ENCODE measurements around the gene OGFOD3. TPM values are rescaled to one million over a fixed set of nuclear protein-coding genes. Genes with fewer than 3 reads are reported as not detected.

OGFOD3 gene
- total RNA-seq, 2 experiments from 2014 or later: 27.1 to 30.5 TPM

- Mint-ChIP-seq H3K27me3 (no peaks in the 10 kb centered on the region), H3K4me3 (no peak overlapping the region), H3K36me3 (peaks cover 16% of the 10 kb centered on the region), H3K27ac (no peak overlapping the region), H3K9me3 (ENCODE audit: low read depth) (no peaks in the 10 kb centered on the region), H3K4me1 (peaks cover 27% of the 10 kb centered on the region)
- DNase-seq: no peak
- no peak for ATAC-seq
- CTCF ChIA-PET: interaction anchor here (0.8 to 1.2 kb wide), 2 partner anchors 35 to 37 kb away, joined by 3 to 4 read pairs; no protein-coding TSS in a partner anchor
Observed at GRCh38 chr17:82405051-82405450, 13.3 kb downstream of the OGFOD3 start.

- H3K36me3 Mint-ChIP-seq: peaks cover 16% of the 10 kb centered on the region
- DNase-seq (no peak), ATAC-seq (no peak)
- no peak overlapping the region for H3K27ac Mint-ChIP-seq
- no peaks in the 10 kb centered on the region for H3K27me3 Mint-ChIP-seq
- peaks cover 28% of the 10 kb centered on the region for H3K4me1 Mint-ChIP-seq
- CTCF ChIA-PET: interaction anchor here (0.7 to 1.2 kb wide), 2 partner anchors 36 to 123 kb away, joined by 3 to 4 read pairs; no protein-coding TSS in a partner anchor
- no peak overlapping the region for H3K4me3 Mint-ChIP-seq
- no peaks in the 10 kb centered on the region for H3K9me3 Mint-ChIP-seq (ENCODE audit: low read depth)
Observed at GRCh38 chr17:82403662-82404660, 14.4 kb downstream of the OGFOD3 start.

- CTCF ChIA-PET: interaction anchor here (1.2 to 1.5 kb wide), 3 partner anchors 32 to 52 kb away, joined by 3 read pairs; no protein-coding TSS in a partner anchor
- ATAC-seq (no peak), DNase-seq (no peak)
- Mint-ChIP-seq H3K27ac (no peak overlapping the region), H3K36me3 (peaks cover 16% of the 10 kb centered on the region), H3K4me3 (no peak overlapping the region), H3K4me1 (peaks cover 28% of the 10 kb centered on the region), H3K27me3 (no peaks in the 10 kb centered on the region), H3K9me3 (ENCODE audit: low read depth) (no peaks in the 10 kb centered on the region)
Observed at GRCh38 chr17:82402865-82403264, 15.5 kb downstream of the OGFOD3 start.

- ATAC-seq (peak; percentile 91), DNase-seq (peak; percentile 84)
- H3K4me1 Mint-ChIP-seq: peaks cover 22% of the 10 kb centered on the region
- H3K27ac Mint-ChIP-seq: peak overlapping the region; percentile 84
- no peaks in the 10 kb centered on the region for H3K27me3 Mint-ChIP-seq
- CTCF ChIA-PET: interaction anchor here (0.8 kb wide), 1 partner anchor 48 kb away, joined by 4 read pairs; no protein-coding TSS in a partner anchor
- H3K36me3 Mint-ChIP-seq: peaks cover 16% of the 10 kb centered on the region
- H3K9me3 Mint-ChIP-seq (ENCODE audit: low read depth): no peaks in the 10 kb centered on the region
- H3K4me3 Mint-ChIP-seq: peak overlapping the region; percentile 52
Observed at GRCh38 chr17:82400830-82401229, 17.6 kb downstream of the OGFOD3 start.

- no peak overlapping the region for H3K27ac Mint-ChIP-seq
- CTCF ChIA-PET: interaction anchor here (0.8 kb wide), 1 partner anchor 47 kb away, joined by 4 read pairs; no protein-coding TSS in a partner anchor
- H3K4me3 Mint-ChIP-seq: no peak overlapping the region
- peaks cover 22% of the 10 kb centered on the region for H3K4me1 Mint-ChIP-seq
- peaks cover 15% of the 10 kb centered on the region for H3K36me3 Mint-ChIP-seq
- no peak for ATAC-seq
- no peaks in the 10 kb centered on the region for H3K27me3 Mint-ChIP-seq
- DNase-seq: no peak
- no peaks in the 10 kb centered on the region for H3K9me3 Mint-ChIP-seq (ENCODE audit: low read depth)
Observed at GRCh38 chr17:82400206-82400605, 18.2 kb downstream of the OGFOD3 start.

- Mint-ChIP-seq H3K9me3 (ENCODE audit: low read depth) (no peaks in the 10 kb centered on the region), H3K4me3 (no peak overlapping the region), H3K4me1 (peaks cover 22% of the 10 kb centered on the region), H3K36me3 (peaks cover 14% of the 10 kb centered on the region), H3K27me3 (no peaks in the 10 kb centered on the region), H3K27ac (no peak overlapping the region)
- ATAC-seq (no peak), DNase-seq (no peak)
- CTCF ChIA-PET: no interaction called here
Observed at GRCh38 chr17:82399601-82400101, 18.7 kb downstream of the OGFOD3 start.

GRCh38 chr17:82399041-82399441 is 19.3 kb downstream of the OGFOD3 start:
- Mint-ChIP-seq H3K4me3 (no peak overlapping the region), H3K4me1 (peaks cover 22% of the 10 kb centered on the region), H3K27ac (no peak overlapping the region), H3K9me3 (ENCODE audit: low read depth) (no peaks in the 10 kb centered on the region), H3K36me3 (peaks cover 14% of the 10 kb centered on the region), H3K27me3 (no peaks in the 10 kb centered on the region)
- CTCF ChIA-PET: interaction anchor here (0.8 kb wide), 1 partner anchor 29 kb away, joined by 3 read pairs; no protein-coding TSS in a partner anchor
- ATAC-seq (no peak), DNase-seq (no peak)

- peaks cover 15% of the 10 kb centered on the region for H3K4me1 Mint-ChIP-seq
- H3K27me3 Mint-ChIP-seq: no peaks in the 10 kb centered on the region
- CTCF ChIA-PET: no interaction called here
- no peak overlapping the region for H3K4me3 Mint-ChIP-seq
- H3K36me3 Mint-ChIP-seq: peaks cover 5% of the 10 kb centered on the region
- H3K27ac Mint-ChIP-seq: no peak overlapping the region
- no peak for DNase-seq
- H3K9me3 Mint-ChIP-seq (ENCODE audit: low read depth): no peaks in the 10 kb centered on the region
- ATAC-seq: no peak
Observed at GRCh38 chr17:82397449-82398335, 20.7 kb downstream of the OGFOD3 start.

GRCh38 chr17:82396601-82397435 is 21.6 kb downstream of the OGFOD3 start:
- CTCF ChIA-PET: no interaction called here
- Mint-ChIP-seq H3K4me3 (no peak overlapping the region), H3K4me1 (peaks cover 14% of the 10 kb centered on the region), H3K27me3 (no peaks in the 10 kb centered on the region), H3K27ac (no peak overlapping the region), H3K9me3 (ENCODE audit: low read depth) (no peaks in the 10 kb centered on the region), H3K36me3 (peaks cover 5% of the 10 kb centered on the region)
- ATAC-seq (no peak), DNase-seq (no peak)

- CTCF ChIA-PET: interaction anchor here (1.0 kb wide), 1 partner anchor 158 kb away, joined by 3 read pairs; no protein-coding TSS in a partner anchor
Observed at GRCh38 chr17:82394278-82394677, 24.1 kb downstream of the OGFOD3 start.

GRCh38 chr17:82392941-82393340 is 25.4 kb downstream of the OGFOD3 start:
- no peak overlapping the region for H3K4me3 Mint-ChIP-seq
- no peaks in the 10 kb centered on the region for H3K27me3 Mint-ChIP-seq
- H3K4me1 Mint-ChIP-seq: no peaks in the 10 kb centered on the region
- DNase-seq: no peak
- H3K36me3 Mint-ChIP-seq: no peaks in the 10 kb centered on the region
- no peak for ATAC-seq
- H3K9me3 Mint-ChIP-seq (ENCODE audit: low read depth): no peaks in the 10 kb centered on the region
- no peak overlapping the region for H3K27ac Mint-ChIP-seq
- CTCF ChIA-PET: no interaction called here

More at GRCh38 chr17:82394278-82394677, 24.1 kb downstream of the OGFOD3 start:
- Mint-ChIP-seq H3K27me3 (no peaks in the 10 kb centered on the region), H3K9me3 (ENCODE audit: low read depth) (no peaks in the 10 kb centered on the region), H3K4me3 (no peak overlapping the region), H3K36me3 (no peaks in the 10 kb centered on the region), H3K27ac (no peak overlapping the region), H3K4me1 (no peaks in the 10 kb centered on the region)
- DNase-seq (no peak), ATAC-seq (no peak)

- Mint-ChIP-seq H3K27ac (no peak overlapping the region), H3K4me1 (no peaks in the 10 kb centered on the region), H3K4me3 (no peak overlapping the region), H3K36me3 (no peaks in the 10 kb centered on the region), H3K27me3 (no peaks in the 10 kb centered on the region), H3K9me3 (ENCODE audit: low read depth) (no peaks in the 10 kb centered on the region)
- ATAC-seq: no peak
- DNase-seq: no peak
- CTCF ChIA-PET: no interaction called here
Observed at GRCh38 chr17:82392209-82392920, 26.0 kb downstream of the OGFOD3 start.

Measured in activated CD8-positive, alpha-beta memory T cell treated with anti-CD3 and anti-CD28 coated beads, Interleukin-2, amount 10 ng/mL, durations not matched to agents 7 days and 5 days (primary cell).